Measurements from ENCODE around the gene CD82. TPM values are rescaled to one million over a fixed set of nuclear protein-coding genes. Genes with fewer than 3 reads are reported as not detected.

The CD82 gene
- total RNA-seq, 1 experiment from 2014 or later, result 8.2 TPM

DNA sequence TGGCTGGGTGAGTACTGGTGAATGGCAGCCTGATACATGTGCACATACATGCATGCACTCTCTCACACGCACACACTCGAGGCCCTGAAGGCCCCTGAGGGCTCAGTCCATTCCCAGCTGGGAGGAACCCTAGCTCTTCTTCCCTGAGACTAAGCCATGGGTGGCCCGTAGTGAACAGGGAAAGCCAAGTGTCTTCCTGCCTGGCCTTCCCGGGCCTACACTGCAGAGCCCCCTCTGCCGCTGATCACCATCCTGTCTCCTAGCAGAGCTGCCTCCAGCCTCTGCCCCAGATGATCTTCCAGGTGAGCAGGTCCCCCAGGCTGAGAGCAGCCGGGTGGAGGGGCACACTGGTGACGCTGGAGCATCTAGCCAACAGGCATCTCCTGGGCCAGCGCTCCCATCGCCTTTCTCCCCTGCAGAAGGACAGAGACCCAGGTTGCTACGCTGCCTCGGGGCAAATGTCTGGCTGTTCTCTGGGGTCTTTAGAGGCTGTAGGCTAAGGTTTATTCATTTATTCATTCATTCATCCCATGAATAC is 57.3 kb downstream of the CD82 start:
- BruUV-seq (replicated peaks), result no TSS peak
- intact Hi-C loops (cut with micrococcal nuclease; ENCODE audit: unreplicated experiment), result loop anchor here (5.0 kb wide), 1 partner anchor 480 kb away; no protein-coding TSS in a partner anchor
- ChIA-PET POLR2A (ENCODE audit: low non-redundant PET) (no interaction called here), CTCF (interaction anchor here (1.5 to 2.3 kb wide), 4 partner anchors 10 to 304 kb away, joined by 4 to 19 read pairs (median 9); no protein-coding TSS in a partner anchor)
- Histone ChIP-seq H3K36me3 (ENCODE audit: insufficient read depth, low read length, poor library complexity, severe bottlenecking) (no peaks in the 10 kb centered on the region), H3K27ac (ENCODE audit: low read depth, low read length, poor library complexity, severe bottlenecking) (no peak overlapping the region), H3K27me3 (replicated peaks; ENCODE audit: insufficient read depth, low read depth, low read length, poor library complexity) (no peaks in the 10 kb centered on the region), H3K4me1 (ENCODE audit: insufficient read depth, low read length, poor library complexity, severe bottlenecking) (peaks cover 9% of the 10 kb centered on the region), H3K9me3 (ENCODE audit: low read depth, low read length, poor library complexity, severe bottlenecking) (no peaks in the 10 kb centered on the region), H3K4me3 (ENCODE audit: low read depth, low read length, poor library complexity, severe bottlenecking) (no peak overlapping the region)
- no peak for DNase-seq (ENCODE audit: low spot score)
- TF ChIP-seq, protein P1, sequence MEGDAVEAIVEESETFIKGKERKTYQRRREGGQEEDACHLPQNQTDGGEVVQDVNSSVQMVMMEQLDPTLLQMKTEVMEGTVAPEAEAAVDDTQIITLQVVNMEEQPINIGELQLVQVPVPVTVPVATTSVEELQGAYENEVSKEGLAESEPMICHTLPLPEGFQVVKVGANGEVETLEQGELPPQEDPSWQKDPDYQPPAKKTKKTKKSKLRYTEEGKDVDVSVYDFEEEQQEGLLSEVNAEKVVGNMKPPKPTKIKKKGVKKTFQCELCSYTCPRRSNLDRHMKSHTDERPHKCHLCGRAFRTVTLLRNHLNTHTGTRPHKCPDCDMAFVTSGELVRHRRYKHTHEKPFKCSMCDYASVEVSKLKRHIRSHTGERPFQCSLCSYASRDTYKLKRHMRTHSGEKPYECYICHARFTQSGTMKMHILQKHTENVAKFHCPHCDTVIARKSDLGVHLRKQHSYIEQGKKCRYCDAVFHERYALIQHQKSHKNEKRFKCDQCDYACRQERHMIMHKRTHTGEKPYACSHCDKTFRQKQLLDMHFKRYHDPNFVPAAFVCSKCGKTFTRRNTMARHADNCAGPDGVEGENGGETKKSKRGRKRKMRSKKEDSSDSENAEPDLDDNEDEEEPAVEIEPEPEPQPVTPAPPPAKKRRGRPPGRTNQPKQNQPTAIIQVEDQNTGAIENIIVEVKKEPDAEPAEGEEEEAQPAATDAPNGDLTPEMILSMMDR (conservative IDR thresholded peaks at IDR 0.05; ENCODE audit: low read depth, low read length), result no peak
- no peak for TF ChIP-seq EZH2 (IDR thresholded peaks at IDR 0.05; ENCODE audit: borderline replicate concordance, low read depth, low read length, poor library complexity, severe bottlenecking)

DNA sequence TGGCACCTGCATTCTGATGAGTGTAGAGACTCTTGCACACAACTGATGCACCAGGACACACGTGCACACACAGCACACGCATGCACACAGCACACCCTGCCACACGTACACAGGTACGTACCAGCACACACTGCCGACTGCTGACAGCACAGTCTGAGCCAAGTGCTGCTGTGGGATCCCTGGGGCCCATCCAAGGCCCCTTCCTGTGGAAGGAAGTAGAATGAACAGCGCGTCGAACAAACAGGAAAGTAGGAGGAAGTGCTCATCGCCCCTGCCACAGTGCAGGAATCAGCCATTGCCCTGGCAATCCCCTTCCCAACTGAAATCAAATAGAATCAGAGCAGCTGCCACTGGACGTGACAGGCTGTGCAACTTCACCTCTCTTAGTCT is 57.9 kb downstream of the CD82 start:
- CTCF ChIA-PET, result interaction anchor here (0.7 to 2.3 kb wide), 3 partner anchors 54 to 288 kb away, joined by 3 to 19 read pairs (median 8); no protein-coding TSS in a partner anchor

GRCh38 chr11:44623731-44624491 is 58.4 kb downstream of the CD82 start:
- Histone ChIP-seq H3K9me3 (ENCODE audit: low read depth, low read length, poor library complexity, severe bottlenecking) (no peaks in the 10 kb centered on the region), H3K4me1 (ENCODE audit: insufficient read depth, low read length, poor library complexity, severe bottlenecking) (peaks cover 9% of the 10 kb centered on the region), H3K4me3 (ENCODE audit: low read depth, low read length, poor library complexity, severe bottlenecking) (no peak overlapping the region), H3K27ac (ENCODE audit: low read depth, low read length, poor library complexity, severe bottlenecking) (no peak overlapping the region), H3K36me3 (ENCODE audit: insufficient read depth, low read length, poor library complexity, severe bottlenecking) (no peaks in the 10 kb centered on the region), H3K27me3 (replicated peaks; ENCODE audit: insufficient read depth, low read depth, low read length, poor library complexity) (no peaks in the 10 kb centered on the region)
- ChIA-PET POLR2A (ENCODE audit: low non-redundant PET) (no interaction called here), CTCF (interaction anchor here (0.7 to 1.2 kb wide), 2 partner anchors 54 to 288 kb away, joined by 3 to 8 read pairs; no protein-coding TSS in a partner anchor)
- intact Hi-C loops (cut with micrococcal nuclease; ENCODE audit: unreplicated experiment), result loop anchor here (5.0 kb wide), 1 partner anchor 478 kb away; no protein-coding TSS in a partner anchor
- DNase-seq (ENCODE audit: low spot score), result no peak
- no TSS peak for BruUV-seq (replicated peaks)
- TF ChIP-seq EZH2 (IDR thresholded peaks at IDR 0.05; ENCODE audit: borderline replicate concordance, low read depth, low read length, poor library complexity, severe bottlenecking), result no peak
- TF ChIP-seq, protein P1 (conservative IDR thresholded peaks at IDR 0.05; ENCODE audit: low read depth, low read length), result no peak

More for the DNA sequence above, 57.9 kb downstream of the CD82 start:
- peaks cover 9% of the 10 kb centered on the region for H3K4me1 ChIP-seq (ENCODE audit: insufficient read depth, low read length, poor library complexity, severe bottlenecking)
- H3K27ac ChIP-seq (ENCODE audit: low read depth, low read length, poor library complexity, severe bottlenecking), result no peak overlapping the region
- DNase-seq (ENCODE audit: low spot score), result no peak
- no TSS peak for BruUV-seq (replicated peaks)
- TF ChIP-seq, protein P1 (conservative IDR thresholded peaks at IDR 0.05; ENCODE audit: low read depth, low read length), result no peak
- TF ChIP-seq EZH2 (IDR thresholded peaks at IDR 0.05; ENCODE audit: borderline replicate concordance, low read depth, low read length, poor library complexity, severe bottlenecking), result no peak
- no peak overlapping the region for H3K4me3 ChIP-seq (ENCODE audit: low read depth, low read length, poor library complexity, severe bottlenecking)
- no peaks in the 10 kb centered on the region for H3K36me3 ChIP-seq (ENCODE audit: insufficient read depth, low read length, poor library complexity, severe bottlenecking)
- intact Hi-C loops (cut with micrococcal nuclease; ENCODE audit: unreplicated experiment), result loop anchor here (5.0 kb wide), 1 partner anchor 479 kb away; no protein-coding TSS in a partner anchor
- no peaks in the 10 kb centered on the region for H3K9me3 ChIP-seq (ENCODE audit: low read depth, low read length, poor library complexity, severe bottlenecking)
- H3K27me3 ChIP-seq (replicated peaks; ENCODE audit: insufficient read depth, low read depth, low read length, poor library complexity), result no peaks in the 10 kb centered on the region
- POLR2A ChIA-PET (ENCODE audit: low non-redundant PET), result no interaction called here

Measured in A673 (cell line).